H1 (cell line): ENCODE results near the gene CDYL. TPM values are rescaled to one million over a fixed set of nuclear protein-coding genes. Genes with fewer than 3 reads are reported as not detected.

Experiments used
- CTCF ChIA-PET: fragments of 300-600 bp; sonication (Branson Sonifier 250); formaldehyde crosslinking; loops from one replicate; lab custom pipeline; 2021; ENCODE audit not compliant: partially characterized antibody; lab: Charles Lee
- POLR2A ChIA-PET: fragments of 300-600 bp; sonication (Branson Sonifier 250); formaldehyde crosslinking; loops from one replicate; lab custom pipeline; 2021; ENCODE audit warnings: inconsistent platforms; ENCODE audit not compliant: partially characterized antibody; lab: Charles Lee
- DNase-seq, 2 experiments: peaks; one replicate each; pipeline versions ENCODE4 v3.0.0 to v3.0.0-alpha.2; 2010 to 2022; ENCODE audit warnings: low spot score in 2 of 2, low read depth in 1 of 2, mixed read lengths in 1 of 2
- FAIRE-seq: peaks from 2 replicates; lab custom pipeline; 2011; peaks lifted over from hg19 to GRCh38; lab: Jason Lieb, UNC
- H2AFZ ChIP-seq: 2 replicates; pipeline ENCODE4 v1.8.1; 2012; ENCODE audit warnings: low read length, inconsistent platforms
- H2AK5ac ChIP-seq: 2 replicates; pipeline ENCODE4 v1.6.1; 2013; ENCODE audit warnings: low read depth, low read length
- H2BK120ac ChIP-seq: replicated peaks from 2 replicates; pipeline ENCODE3; 2013; ENCODE audit warnings: low read depth, low read length, inconsistent platforms
- H2BK12ac ChIP-seq: 2 replicates; pipeline ENCODE4 v1.6.1; 2013; ENCODE audit warnings: low read depth, low read length
- H2BK15ac ChIP-seq: 2 replicates; pipeline ENCODE4 v1.6.1; 2013; ENCODE audit warnings: low read length
- H2BK20ac ChIP-seq: 2 replicates; pipeline ENCODE4 v1.6.1; 2013; ENCODE audit warnings: low read length
- H2BK5ac ChIP-seq: 2 replicates; pipeline ENCODE4 v1.6.1; 2013; ENCODE audit warnings: low read depth, low read length
- H3K14ac ChIP-seq: 2 replicates; pipeline ENCODE4 v1.6.1; 2013; ENCODE audit warnings: inconsistent platforms; ENCODE audit not compliant: insufficient read length
- H3K18ac ChIP-seq: 2 replicates; pipeline ENCODE4 v1.6.1; 2013; ENCODE audit warnings: low read length; ENCODE audit errors: extremely low read depth
- H3K23ac ChIP-seq: 2 replicates; pipeline ENCODE4 v1.6.1; 2013; ENCODE audit warnings: inconsistent platforms; ENCODE audit not compliant: insufficient read length
- H3K23me2 ChIP-seq: 2 replicates; pipeline ENCODE4 v1.6.1; 2013; ENCODE audit warnings: low read depth, low read length
- H3K27ac ChIP-seq: 2 replicates; pipeline ENCODE4 v1.6.1; 2011; ENCODE audit warnings: low read depth, low read length, inconsistent platforms
- H3K27me3 ChIP-seq, 4 experiments: replicated peaks in 1 of 4; 1 replicate in 1 of 4; 2 replicates in 3 of 4; pipeline versions ENCODE4 v1.6.1 to v1.8.1; 2011 to 2013; ENCODE audit warnings: low read length in 3 of 4, mild to moderate bottlenecking in 3 of 4, inconsistent platforms in 2 of 4, mixed read lengths in 2 of 4, moderate library complexity in 1 of 4; ENCODE audit not compliant: control insufficient read depth in 3 of 4, insufficient read depth in 3 of 4; ENCODE audit errors: extremely low read depth in 1 of 4
- H3K36me3 ChIP-seq, 4 experiments: 2 replicates each; pipeline versions ENCODE4 v1.6.1 to v1.8.1; 2011 to 2013; ENCODE audit warnings: mild to moderate bottlenecking in 4 of 4, low read length in 3 of 4, moderate library complexity in 2 of 4, control low read depth in 1 of 4, inconsistent platforms in 1 of 4; ENCODE audit not compliant: insufficient read depth in 4 of 4, control insufficient read depth in 2 of 4
- H3K4ac ChIP-seq: replicated peaks from 2 replicates; pipeline ENCODE3; 2013; ENCODE audit warnings: low read length, low read depth, mixed read lengths, inconsistent platforms; ENCODE audit not compliant: insufficient read length
- H3K4me1 ChIP-seq, 4 experiments: replicated peaks in 1 of 4; 1 replicate in 1 of 4; 2 replicates in 3 of 4; pipeline versions ENCODE4 v1.6.1 to v1.8.1; 2011 to 2013; ENCODE audit warnings: low read length in 3 of 4, inconsistent platforms in 2 of 4, mixed read lengths in 1 of 4; ENCODE audit not compliant: insufficient read depth in 4 of 4, control insufficient read depth in 3 of 4
- H3K4me2 ChIP-seq, 2 experiments: 2 replicates each; pipeline versions ENCODE4 v1.6.1 to v1.8.1; 2011 to 2013; ENCODE audit warnings: low read depth in 2 of 2, low read length in 2 of 2, control low read depth in 1 of 2, inconsistent platforms in 1 of 2, mild to moderate bottlenecking in 1 of 2; ENCODE audit not compliant: insufficient read depth in 1 of 2
- H3K4me3 ChIP-seq, 4 experiments: fragments of 200-600, 300-600 bp in 1 of 4; sonication (generic), shearing (Covaris generic), sonication (Bioruptor Twin) in 1 of 4; 2 replicates each; pipeline versions ENCODE4 v1.5.1 to v1.8.1; 2011 to 2016; ENCODE audit warnings: low read length in 4 of 4, low read depth in 3 of 4, control low read depth in 2 of 4, inconsistent platforms in 2 of 4, mild to moderate bottlenecking in 2 of 4, mixed read lengths in 1 of 4, moderate library complexity in 1 of 4; ENCODE audit not compliant: insufficient read depth in 2 of 4; ENCODE audit errors: extremely low read depth in 1 of 4
- H3K56ac ChIP-seq: replicated peaks from 2 replicates; pipeline ENCODE3; 2013; ENCODE audit warnings: low read depth, mild to moderate bottlenecking, mixed read lengths, low read length, inconsistent platforms; ENCODE audit not compliant: insufficient read length
- H3K79me1 ChIP-seq: 2 replicates; pipeline ENCODE4 v1.6.1; 2013; ENCODE audit warnings: low read depth, low read length, control low read depth
- H3K79me2 ChIP-seq, 2 experiments: 2 replicates each; pipeline versions ENCODE4 v1.6.1 to v1.8.1; 2012 to 2013; ENCODE audit warnings: low read length in 2 of 2, mild to moderate bottlenecking in 2 of 2, inconsistent platforms in 1 of 2; ENCODE audit not compliant: insufficient read depth in 2 of 2, control insufficient read depth in 1 of 2
- H3K9ac ChIP-seq, 4 experiments: replicated peaks in 1 of 4; 1 replicate in 1 of 4; 2 replicates in 3 of 4; pipeline versions ENCODE4 v1.6.1 to v1.8.1; 2011 to 2013; ENCODE audit warnings: low read depth in 3 of 4, low read length in 3 of 4, control low read depth in 2 of 4, mild to moderate bottlenecking in 2 of 4, moderate library complexity in 2 of 4, inconsistent platforms in 1 of 4; ENCODE audit errors: extremely low read depth in 1 of 4
- H3K9me3 ChIP-seq, 2 experiments: 2 replicates each; pipeline versions ENCODE4 v1.6.1 to v1.8.1; 2012 to 2013; ENCODE audit warnings: mild to moderate bottlenecking in 2 of 2, moderate library complexity in 2 of 2, control low read depth in 1 of 2, inconsistent platforms in 1 of 2, low read depth in 1 of 2, low read length in 1 of 2, mixed read lengths in 1 of 2; ENCODE audit not compliant: insufficient read depth in 2 of 2
- H4K20me1 ChIP-seq, 2 experiments: replicated peaks in 1 of 2; 2 replicates each; pipeline versions ENCODE3 to v1.8.1; 2011 to 2013; ENCODE audit warnings: inconsistent platforms in 2 of 2, low read length in 2 of 2, mild to moderate bottlenecking in 1 of 2; ENCODE audit not compliant: insufficient read depth in 2 of 2, control insufficient read depth in 1 of 2
- H4K5ac ChIP-seq: 2 replicates; pipeline ENCODE4 v1.6.1; 2013; ENCODE audit warnings: low read length, low read depth, mixed read lengths, inconsistent platforms; ENCODE audit not compliant: insufficient read length
- H4K8ac ChIP-seq: 2 replicates; pipeline ENCODE4 v1.8.0; 2013; ENCODE audit warnings: mild to moderate bottlenecking, moderate library complexity, low read length, inconsistent platforms; ENCODE audit not compliant: insufficient read depth; ENCODE audit errors: extremely low read depth
- H4K91ac ChIP-seq: replicated peaks from 2 replicates; pipeline ENCODE3; 2013; ENCODE audit warnings: low read length, mixed read lengths, inconsistent platforms; ENCODE audit not compliant: insufficient read length
- CEBPB ChIP-seq: IDR thresholded peaks from 2 replicates; pipeline ENCODE4 v1.6.1; 2012; ENCODE audit warnings: low read depth, low read length
- CREB1 ChIP-seq: IDR thresholded peaks from 2 replicates; pipeline ENCODE4 v1.6.1; 2012; ENCODE audit warnings: inconsistent platforms
- KDM5A ChIP-seq: fragments of 200-600 bp; IDR thresholded peaks from 2 replicates; pipeline ENCODE4 v1.7.1; 2012; ENCODE audit warnings: mild to moderate bottlenecking, low read length, inconsistent platforms, mixed read lengths
- WGBS, 2 experiments: shearing (Covaris generic) in 1 of 2; methylation state at CpG; one replicate each; pipeline versions ENCODE4 v1.1.6 to v1.1.7; 2013 to 2015; ENCODE audit warnings: low lambda C conversion rate in 2 of 2, mixed read lengths in 2 of 2, inconsistent platforms in 1 of 2, low coverage in 1 of 2, missing lambda C conversion rate in 1 of 2; ENCODE audit not compliant: insufficient replicate concordance in 2 of 2, insufficient coverage in 1 of 2, insufficient read length in 1 of 2; ENCODE audit errors: extremely low coverage in 1 of 2, missing lambda C conversion rate in 1 of 2; 5-methylcytosine and 5-hydroxymethylcytosine counted together
- polyA plus RNA-seq, 7 experiments: library from polyadenylated mRNA; depleted of rRNA in 3 of 7; stranded (reverse) in 5 of 7; unstranded in 2 of 7; fragments of >200 nt in 5 of 7; fragments of 200-250 nt in 2 of 7; gene quantifications; 1 replicate in 5 of 7; 2 replicates in 1 of 7; 4 replicates in 1 of 7; pipeline versions ENCODE4 v1.2.1 to v1.2.3, GENCODE V29; 2011 to 2013; ENCODE audit warnings: missing spikeins in 2 of 7, mixed read lengths in 2 of 7
- total RNA-seq: library from RNA; stranded (reverse); fragmentation: NEBNext Ultra II Directional; extraction: Animal tissue kit (Norgen Biotek cat#: 25700); gene quantifications from 2 replicates; pipeline ENCODE4 v1.2.1, GENCODE V29; 2021

CDYL gene
- total and polyA plus RNA-seq, 2 of the 8 experiments (the other 6 are each of a cell fraction or from before 2014, with no cell fraction given) = 56.4 to 119 TPM

DNA sequence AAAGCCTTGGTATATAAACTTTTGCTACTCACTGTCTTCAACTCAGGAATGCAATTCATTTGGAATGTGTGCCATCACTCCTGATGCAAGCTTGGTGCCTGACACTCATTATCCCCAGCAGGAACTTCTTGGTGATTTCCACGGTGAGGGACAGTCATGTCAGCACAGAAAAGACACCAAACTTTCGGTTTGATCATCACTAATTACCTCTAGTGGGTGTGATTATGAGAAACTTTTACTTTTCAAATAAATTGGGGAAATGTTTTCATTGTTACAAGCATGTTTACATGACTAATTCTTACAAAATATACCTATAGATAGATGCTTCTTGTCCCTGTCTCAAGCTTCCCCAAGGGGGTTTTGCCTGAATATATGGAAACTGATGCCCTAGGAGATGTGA is 186.7 kb downstream of the CDYL start:
- Histone ChIP-seq H2BK120ac (no peak overlapping the region), H3K27ac (no peak overlapping the region), H3K18ac (no peak overlapping the region), H3K23me2 (no peaks in the 10 kb centered on the region), H3K36me3 (no peaks in the 10 kb centered on the region), H3K79me1 (no peaks in the 10 kb centered on the region), H3K4me2 (no peak overlapping the region), H3K27me3 (no peaks in the 10 kb centered on the region; a peak in 1 of 7 replicates), H3K4me3 (no peak overlapping the region), H2BK12ac (no peak overlapping the region), H2BK20ac (no peak overlapping the region), H2BK5ac (no peak overlapping the region), H3K79me2 (no peaks in the 10 kb centered on the region), H3K14ac (no peak overlapping the region), H3K4me1 (peaks cover 0 to 6% (median 4%) of the 10 kb centered on the region in 4 experiments; a peak in 5 of 7 replicates), H4K91ac (no peak overlapping the region), H2BK15ac (no peak overlapping the region), H3K9ac (no peak overlapping the region), H2AK5ac (no peak overlapping the region), H4K20me1 (no peaks in the 10 kb centered on the region), H3K23ac (no peak overlapping the region), H4K8ac (no peak overlapping the region), H3K9me3 (no peaks in the 10 kb centered on the region), H3K4ac (no peak overlapping the region), H2AFZ (no peak overlapping the region), H4K5ac (no peak overlapping the region), H3K56ac (no peak overlapping the region)
- CTCF ChIA-PET = interaction anchor here (0.7 to 1.2 kb wide), 2 partner anchors 68 to 141 kb away, joined by 3 read pairs; no protein-coding TSS in a partner anchor
- no peak for DNase-seq
- FAIRE-seq = no peak
- no peak for TF ChIP-seq CREB1
- TF ChIP-seq KDM5A = no peak
- TF ChIP-seq CEBPB = no peak
- POLR2A ChIA-PET = no interaction called here
- WGBS, 2 experiments = 92% methylated on average over 2 of the region's 2 CpGs; no CpG with 5 or more reads in 1 of the 2 experiments
